HepG2 (cell line): ENCODE measurements around the gene PLCB2.

ENCODE experiments used
- EP300 ChIP-seq, 3 experiments: sonication (generic) in 1 of 3; formaldehyde crosslinking in 1 of 3; IDR thresholded peaks; 2 replicates each; pipeline versions ENCODE4 v1.5.1 to v1.6.1; 2011 to 2020; ENCODE audit warnings: low read depth in 2 of 3, low read length in 2 of 3, borderline replicate concordance in 1 of 3, improper control_type of control experiment in 1 of 3, mild to moderate bottlenecking in 1 of 3, missing genetic modification reagents in 1 of 3, moderate library complexity in 1 of 3
- POLR2A ChIP-seq, 2 experiments: IDR thresholded peaks; 2 replicates each; pipeline ENCODE4 v1.6.1; 2011; ENCODE audit warnings: low read depth in 2 of 2, low read length in 2 of 2, mild to moderate bottlenecking in 1 of 2, moderate library complexity in 1 of 2; ENCODE audit not compliant: insufficient read depth in 1 of 2
- TARDBP ChIP-seq: sonication (generic); formaldehyde crosslinking; IDR thresholded peaks from 2 replicates; pipeline ENCODE4 v1.8.0; 2022; ENCODE audit warnings: mild to moderate bottlenecking, missing genetic modification reagents
- ZFP1 ChIP-seq: IDR thresholded peaks from 2 replicates; pipeline ENCODE4 v1.6.1; 2016
- ZNF207 ChIP-seq: fragments of 450-650 bp; IDR thresholded peaks from 2 replicates; pipeline ENCODE4 v1.6.1; 2016; ENCODE audit warnings: antibody characterized with exemption, borderline replicate concordance
- TF ChIP-seq, protein P1 (sequence below): sonication (generic); formaldehyde crosslinking; IDR thresholded peaks from 2 replicates; pipeline ENCODE4 v1.5.0; 2020; ENCODE audit warnings: mild to moderate bottlenecking, missing genetic modification reagents, moderate library complexity
- TF ChIP-seq, protein P2 (sequence below), 2 experiments: IDR thresholded peaks; 2 replicates each; pipeline ENCODE4 v1.6.1; 2011 to 2012; ENCODE audit warnings: low read length in 2 of 2, borderline replicate concordance in 1 of 2, low read depth in 1 of 2, mild to moderate bottlenecking in 1 of 2, moderate library complexity in 1 of 2

DNA sequence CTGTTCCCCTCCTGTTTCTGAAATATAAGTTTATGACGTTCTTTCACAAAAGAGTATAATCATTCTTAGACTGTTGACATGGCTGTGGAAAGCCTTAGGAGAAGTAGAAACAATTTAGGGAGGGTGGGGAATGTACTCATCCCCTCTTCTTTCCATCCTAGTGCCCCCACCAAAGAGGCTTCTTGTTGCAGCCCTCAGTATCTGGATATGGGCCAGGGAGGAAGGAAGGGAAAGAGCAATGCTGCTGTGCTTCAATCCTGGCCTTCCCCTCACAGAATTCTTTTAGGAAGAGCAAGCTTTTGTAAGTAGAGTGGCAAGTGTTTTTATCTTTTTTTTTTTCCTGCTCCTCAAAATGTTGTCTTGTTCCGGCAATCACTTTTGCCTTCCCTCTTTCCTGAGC lies 17.5 kb upstream of the PLCB2 start:
- TF ChIP-seq TARDBP, result no peak
- TF ChIP-seq POLR2A (IDR thresholded peaks at IDR 0.05; ENCODE audit: insufficient read depth in 1 of 2, low read depth in 2 of 2, low read length in 2 of 2), result no peak
- no peak for TF ChIP-seq ZFP1 (CRISPR knock-in tag)
- TF ChIP-seq, protein P1, sequence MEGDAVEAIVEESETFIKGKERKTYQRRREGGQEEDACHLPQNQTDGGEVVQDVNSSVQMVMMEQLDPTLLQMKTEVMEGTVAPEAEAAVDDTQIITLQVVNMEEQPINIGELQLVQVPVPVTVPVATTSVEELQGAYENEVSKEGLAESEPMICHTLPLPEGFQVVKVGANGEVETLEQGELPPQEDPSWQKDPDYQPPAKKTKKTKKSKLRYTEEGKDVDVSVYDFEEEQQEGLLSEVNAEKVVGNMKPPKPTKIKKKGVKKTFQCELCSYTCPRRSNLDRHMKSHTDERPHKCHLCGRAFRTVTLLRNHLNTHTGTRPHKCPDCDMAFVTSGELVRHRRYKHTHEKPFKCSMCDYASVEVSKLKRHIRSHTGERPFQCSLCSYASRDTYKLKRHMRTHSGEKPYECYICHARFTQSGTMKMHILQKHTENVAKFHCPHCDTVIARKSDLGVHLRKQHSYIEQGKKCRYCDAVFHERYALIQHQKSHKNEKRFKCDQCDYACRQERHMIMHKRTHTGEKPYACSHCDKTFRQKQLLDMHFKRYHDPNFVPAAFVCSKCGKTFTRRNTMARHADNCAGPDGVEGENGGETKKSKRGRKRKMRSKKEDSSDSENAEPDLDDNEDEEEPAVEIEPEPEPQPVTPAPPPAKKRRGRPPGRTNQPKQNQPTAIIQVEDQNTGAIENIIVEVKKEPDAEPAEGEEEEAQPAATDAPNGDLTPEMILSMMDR (CRISPR knock-in tag), result no peak
- no peak for TF ChIP-seq ZNF207
- no peak for TF ChIP-seq EP300 (IDR thresholded peaks at IDR 0.05; ENCODE audit: low read depth in 2 of 2, low read length in 2 of 2)
- no peak for TF ChIP-seq EP300 (CRISPR knock-in tag; IDR thresholded peaks at IDR 0.05; ENCODE audit: borderline replicate concordance)
- TF ChIP-seq, protein P2, sequence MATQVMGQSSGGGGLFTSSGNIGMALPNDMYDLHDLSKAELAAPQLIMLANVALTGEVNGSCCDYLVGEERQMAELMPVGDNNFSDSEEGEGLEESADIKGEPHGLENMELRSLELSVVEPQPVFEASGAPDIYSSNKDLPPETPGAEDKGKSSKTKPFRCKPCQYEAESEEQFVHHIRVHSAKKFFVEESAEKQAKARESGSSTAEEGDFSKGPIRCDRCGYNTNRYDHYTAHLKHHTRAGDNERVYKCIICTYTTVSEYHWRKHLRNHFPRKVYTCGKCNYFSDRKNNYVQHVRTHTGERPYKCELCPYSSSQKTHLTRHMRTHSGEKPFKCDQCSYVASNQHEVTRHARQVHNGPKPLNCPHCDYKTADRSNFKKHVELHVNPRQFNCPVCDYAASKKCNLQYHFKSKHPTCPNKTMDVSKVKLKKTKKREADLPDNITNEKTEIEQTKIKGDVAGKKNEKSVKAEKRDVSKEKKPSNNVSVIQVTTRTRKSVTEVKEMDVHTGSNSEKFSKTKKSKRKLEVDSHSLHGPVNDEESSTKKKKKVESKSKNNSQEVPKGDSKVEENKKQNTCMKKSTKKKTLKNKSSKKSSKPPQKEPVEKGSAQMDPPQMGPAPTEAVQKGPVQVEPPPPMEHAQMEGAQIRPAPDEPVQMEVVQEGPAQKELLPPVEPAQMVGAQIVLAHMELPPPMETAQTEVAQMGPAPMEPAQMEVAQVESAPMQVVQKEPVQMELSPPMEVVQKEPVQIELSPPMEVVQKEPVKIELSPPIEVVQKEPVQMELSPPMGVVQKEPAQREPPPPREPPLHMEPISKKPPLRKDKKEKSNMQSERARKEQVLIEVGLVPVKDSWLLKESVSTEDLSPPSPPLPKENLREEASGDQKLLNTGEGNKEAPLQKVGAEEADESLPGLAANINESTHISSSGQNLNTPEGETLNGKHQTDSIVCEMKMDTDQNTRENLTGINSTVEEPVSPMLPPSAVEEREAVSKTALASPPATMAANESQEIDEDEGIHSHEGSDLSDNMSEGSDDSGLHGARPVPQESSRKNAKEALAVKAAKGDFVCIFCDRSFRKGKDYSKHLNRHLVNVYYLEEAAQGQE (IDR thresholded peaks at IDR 0.05; ENCODE audit: borderline replicate concordance in 1 of 2, low read depth in 1 of 2, low read length in 2 of 2), result no peak
